Aorta (tissue), 5 donors: Measurements from ENCODE around the gene STARD13. TPM values are rescaled to one million over a fixed set of nuclear protein-coding genes. Genes with fewer than 3 reads are reported as not detected.

Experiments used
- ATAC-seq: fragments of 200-7000 bp; cut with Tn5 transposase; one replicate; pipeline ENCODE4 v1.9.1; 2022; ENCODE audit warnings: moderate library complexity; ENCODE audit not compliant: low FRiP score
- DNase-seq, 2 donors: peaks; one replicate each; pipeline ENCODE4 v3.0.0-alpha.2; 2020
- H3K27ac ChIP-seq, 2 donors: one replicate each; pipeline ENCODE4 v1.5.1; 2013; ENCODE audit warnings: low read length in 2 of 2, mild to moderate bottlenecking in 2 of 2, moderate library complexity in 2 of 2, control low read depth in 1 of 2, inconsistent platforms in 1 of 2, low read depth in 1 of 2
- H3K27me3 ChIP-seq, 2 donors: one replicate each; pipeline ENCODE4 v1.6.1; 2013; ENCODE audit warnings: control low read depth in 1 of 2, low read length in 1 of 2, mild to moderate bottlenecking in 1 of 2, moderate library complexity in 1 of 2; ENCODE audit not compliant: insufficient read depth in 2 of 2, control insufficient read depth in 1 of 2
- H3K36me3 ChIP-seq, 2 donors: one replicate each; pipeline ENCODE4 v1.6.1; 2013; ENCODE audit warnings: control low read depth in 1 of 2, low read length in 1 of 2, mild to moderate bottlenecking in 1 of 2; ENCODE audit not compliant: insufficient read depth in 2 of 2, control insufficient read depth in 1 of 2
- H3K4me1 ChIP-seq, 2 donors: one replicate each; pipeline ENCODE4 v1.6.1; 2013; ENCODE audit warnings: low read length in 2 of 2, control low read depth in 1 of 2, mild to moderate bottlenecking in 1 of 2, moderate library complexity in 1 of 2; ENCODE audit not compliant: insufficient read depth in 2 of 2, control insufficient read depth in 1 of 2
- H3K4me3 ChIP-seq, 2 donors: one replicate each; pipeline ENCODE4 v1.5.1; 2013; ENCODE audit warnings: low read length in 2 of 2, control low read depth in 1 of 2, mild to moderate bottlenecking in 1 of 2
- H3K9me3 ChIP-seq: one replicate; pipeline ENCODE4 v1.6.1; 2013; ENCODE audit warnings: mild to moderate bottlenecking, low read length; ENCODE audit not compliant: control insufficient read depth
- WGBS, 2 donors: extraction: QIAGEN DNeasy Blood & Tissue Kit; methylation state at CpG; one replicate each; pipeline ENCODE4 v1.1.7; 2013; 5-methylcytosine and 5-hydroxymethylcytosine counted together
- intact Hi-C, 2 donors: fragments of 100-400 bp; cut with DNase I; formaldehyde crosslinking; loops; one replicate each; pipeline versions ENCODE4 v1.14.2 to v1.15.0; 2022
- polyA plus RNA-seq, 2 donors: library from polyadenylated mRNA; stranded (reverse); fragments of 200-250 nt; gene quantifications; one replicate each; pipeline ENCODE4 v1.2.3, GENCODE V29; 2013
- total RNA-seq, 2 donors: library from RNA; stranded (reverse); fragmentation: NEBNext Ultra II Directional; extraction: Animal tissue kit (Norgen Biotek cat#: 25700); gene quantifications; one replicate each; pipeline ENCODE4 v1.2.1, GENCODE V29; 2021
- donor health status: healthy with polysubstance abuse.
- donor health status: Bipolar disorder and iron deficiency.
- donor health status: DM: no; HTN: no; CAD: no.
- donor health status: DM: no; HTN: no; CAD: no.
- donor health status: DM: yes; HTN: yes; CAD: no.

The STARD13 gene
- total and polyA plus RNA-seq, 4 donors: 15.0 to 85.5 (median 39.8) TPM

- 19 to 26% methylated on average over 7 of the region's 7 CpGs for WGBS, 2 donors
- H3K27me3 ChIP-seq: no peaks in the 10 kb centered on the region
- DNase-seq (no peak), ATAC-seq (no peak)
- no peaks in the 10 kb centered on the region for H3K36me3 ChIP-seq
- intact Hi-C loops: loop anchor here (5.0 kb wide), 1 partner anchor 37 kb away; the partner anchor contains the start of gene STARD13 (in 2 of the 2)
- H3K27ac ChIP-seq: peak overlapping the region in 1 of 2 donors; percentile 76
- H3K4me1 ChIP-seq: peaks cover 4 to 7% of the 10 kb centered on the region in 2 donors
- H3K4me3 ChIP-seq: no peak overlapping the region
- no peaks in the 10 kb centered on the region for H3K9me3 ChIP-seq
Measured at GRCh38 chr13:33323801-33324510, 38.4 kb upstream of the STARD13 start.

GRCh38 chr13:33322965-33323668 is 37.6 kb upstream of the STARD13 start:
- no peak for DNase-seq
- no peaks in the 10 kb centered on the region for H3K27me3 ChIP-seq
- intact Hi-C loops: loop anchor here (5.0 kb wide), 1 partner anchor 36 kb away; the partner anchor contains the start of gene STARD13 (in 2 of the 2)
- H3K9me3 ChIP-seq: no peaks in the 10 kb centered on the region
- no peaks in the 10 kb centered on the region for H3K36me3 ChIP-seq
- H3K27ac ChIP-seq: peak overlapping the region; percentile 76
- WGBS, 2 donors: 53 to 60% methylated on average over 7 of the region's 7 CpGs
- H3K4me3 ChIP-seq: no peak overlapping the region
- H3K4me1 ChIP-seq: peaks cover 4 to 7% of the 10 kb centered on the region in 2 donors
- peak; percentile 53 for ATAC-seq

- no peaks in the 10 kb centered on the region for H3K27me3 ChIP-seq
- 8 to 9% methylated on average over 5 of the region's 5 CpGs for WGBS, 2 donors
- DNase-seq: peak; percentile 73 to 84
- H3K4me3 ChIP-seq: peak overlapping the region; percentile 17 to 82
- no peaks in the 10 kb centered on the region for H3K36me3 ChIP-seq
- intact Hi-C loops: loop anchor here (5.0 kb wide), 1 partner anchor 35 kb away; the partner anchor contains the start of gene STARD13 (in 2 of the 2)
- no peaks in the 10 kb centered on the region for H3K9me3 ChIP-seq
- peaks cover 4 to 7% of the 10 kb centered on the region in 2 donors for H3K4me1 ChIP-seq
- peak; percentile 74 for ATAC-seq
- no peak overlapping the region for H3K27ac ChIP-seq
Measured at GRCh38 chr13:33322543-33322809, 36.9 kb upstream of the STARD13 start.

- Histone ChIP-seq H3K36me3 (no peaks in the 10 kb centered on the region), H3K9me3 (no peaks in the 10 kb centered on the region), H3K27me3 (no peaks in the 10 kb centered on the region), H3K27ac (peak overlapping the region in 1 of 2 donors; percentile 48), H3K4me3 (peak overlapping the region; percentile 17 to 82), H3K4me1 (peaks cover 7% of the 10 kb centered on the region in 2 donors)
- DNase-seq (no peak), ATAC-seq (peak; percentile 16)
- 6 to 12% methylated on average over 11 of the region's 11 CpGs for WGBS, 2 donors
- intact Hi-C loops: loop anchor here (5.0 kb wide), 1 partner anchor 35 kb away; the partner anchor contains the start of gene STARD13 (in 2 of the 2)
Measured at GRCh38 chr13:33321686-33322542, 36.4 kb upstream of the STARD13 start.

GRCh38 chr13:33319859-33320258 is 34.3 kb upstream of the STARD13 start:
- Histone ChIP-seq H3K27ac (no peak overlapping the region), H3K36me3 (no peaks in the 10 kb centered on the region), H3K27me3 (no peaks in the 10 kb centered on the region), H3K4me1 (peaks cover 7% of the 10 kb centered on the region in 2 donors), H3K4me3 (no peak overlapping the region), H3K9me3 (no peaks in the 10 kb centered on the region)
- ATAC-seq (no peak), DNase-seq (no peak)
- 99 to 100% methylated on average over 1 of the region's 1 CpG for WGBS, 2 donors
- intact Hi-C loops: loop anchor here (5.0 kb wide), 1 partner anchor 33 kb away; the partner anchor contains the start of gene STARD13 (in 2 of the 2)

GRCh38 chr13:33318744-33319143 is 33.2 kb upstream of the STARD13 start:
- Histone ChIP-seq H3K36me3 (no peaks in the 10 kb centered on the region), H3K27ac (no peak overlapping the region), H3K4me3 (no peak overlapping the region), H3K27me3 (no peaks in the 10 kb centered on the region), H3K4me1 (peaks cover 5% of the 10 kb centered on the region in 2 donors), H3K9me3 (no peaks in the 10 kb centered on the region)
- ATAC-seq (no peak), DNase-seq (no peak)
- intact Hi-C loops: no loop called here
- 96% methylated on average over 2 of the region's 2 CpGs for WGBS, 2 donors

GRCh38 chr13:33318037-33318436 is 32.5 kb upstream of the STARD13 start:
- H3K4me3 ChIP-seq: no peak overlapping the region
- 92 to 95% methylated on average over 3 of the region's 3 CpGs for WGBS, 2 donors
- peaks cover 2 to 3% of the 10 kb centered on the region in 2 donors for H3K4me1 ChIP-seq
- H3K36me3 ChIP-seq: no peaks in the 10 kb centered on the region
- no peak for DNase-seq
- intact Hi-C loops: no loop called here
- H3K9me3 ChIP-seq: no peaks in the 10 kb centered on the region
- no peak overlapping the region for H3K27ac ChIP-seq
- no peaks in the 10 kb centered on the region for H3K27me3 ChIP-seq
- no peak for ATAC-seq

- peaks cover 0 to 3% of the 10 kb centered on the region in 2 donors for H3K4me1 ChIP-seq
- 72 to 91% methylated on average over 1 of the region's 1 CpG for WGBS, 2 donors
- DNase-seq (no peak), ATAC-seq (no peak)
- H3K36me3 ChIP-seq: no peaks in the 10 kb centered on the region
- H3K9me3 ChIP-seq: no peaks in the 10 kb centered on the region
- intact Hi-C loops: no loop called here
- no peaks in the 10 kb centered on the region for H3K27me3 ChIP-seq
- H3K4me3 ChIP-seq: no peak overlapping the region
- H3K27ac ChIP-seq: no peak overlapping the region
Measured at GRCh38 chr13:33316890-33317289, 31.3 kb upstream of the STARD13 start.
